A549 (cell line): ENCODE measurements around the gene GGCX.

ENCODE experiments used
- CEBPB ChIP-seq, 2 experiments: fragments of >200 bp in 1 of 2; sonication (Bioruptor Twin) in 1 of 2; formaldehyde crosslinking in 1 of 2; IDR thresholded peaks; 2 replicates each; pipeline ENCODE4 v1.6.1; 2012 to 2016
- TF ChIP-seq, protein P1 (sequence below): IDR thresholded peaks from 2 replicates; pipeline ENCODE4 v1.6.1; 2012; ENCODE audit warnings: low read depth, borderline replicate concordance

DNA sequence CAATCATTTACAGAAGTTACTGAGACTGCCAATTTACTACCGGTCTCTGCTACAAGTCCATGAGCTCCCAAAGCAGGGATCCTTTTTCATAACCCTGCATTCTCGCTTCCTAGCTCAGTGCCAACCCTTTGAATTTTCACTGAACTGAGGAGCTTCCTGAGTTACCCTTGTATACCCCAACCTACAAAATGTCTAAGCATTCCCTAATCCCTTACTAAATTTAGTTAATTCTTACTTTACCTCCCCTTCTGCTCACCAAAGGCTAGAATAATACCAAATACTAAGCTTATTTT, 12.7 kb downstream of the GGCX start:
- TF ChIP-seq CEBPB (IDR thresholded peaks at IDR 0.05) = no peak
- TF ChIP-seq, protein P1, sequence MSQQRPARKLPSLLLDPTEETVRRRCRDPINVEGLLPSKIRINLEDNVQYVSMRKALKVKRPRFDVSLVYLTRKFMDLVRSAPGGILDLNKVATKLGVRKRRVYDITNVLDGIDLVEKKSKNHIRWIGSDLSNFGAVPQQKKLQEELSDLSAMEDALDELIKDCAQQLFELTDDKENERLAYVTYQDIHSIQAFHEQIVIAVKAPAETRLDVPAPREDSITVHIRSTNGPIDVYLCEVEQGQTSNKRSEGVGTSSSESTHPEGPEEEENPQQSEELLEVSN = no peak
